ENCODE data around the gene NKX2-4.

DNA sequence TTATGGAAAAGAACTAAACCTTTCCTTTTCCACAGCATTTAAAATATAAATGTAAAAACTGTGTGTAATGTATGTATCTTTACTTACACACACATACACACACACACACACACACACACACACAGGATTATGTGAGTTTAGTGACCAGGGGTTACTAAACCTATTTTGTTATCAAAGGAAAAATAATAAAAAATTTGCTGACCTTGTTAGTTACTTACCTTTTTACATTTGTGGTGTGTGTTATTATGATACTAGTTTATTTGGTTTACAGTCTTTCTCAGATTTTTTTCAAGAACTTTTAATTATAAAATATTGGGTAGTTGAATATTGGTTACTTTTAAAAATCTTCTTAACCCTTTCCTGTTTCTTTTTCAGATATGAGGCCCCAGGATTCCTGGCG, 15.7 kb downstream of the NKX2-4 start:
- TF ChIP-seq, protein P1, sequence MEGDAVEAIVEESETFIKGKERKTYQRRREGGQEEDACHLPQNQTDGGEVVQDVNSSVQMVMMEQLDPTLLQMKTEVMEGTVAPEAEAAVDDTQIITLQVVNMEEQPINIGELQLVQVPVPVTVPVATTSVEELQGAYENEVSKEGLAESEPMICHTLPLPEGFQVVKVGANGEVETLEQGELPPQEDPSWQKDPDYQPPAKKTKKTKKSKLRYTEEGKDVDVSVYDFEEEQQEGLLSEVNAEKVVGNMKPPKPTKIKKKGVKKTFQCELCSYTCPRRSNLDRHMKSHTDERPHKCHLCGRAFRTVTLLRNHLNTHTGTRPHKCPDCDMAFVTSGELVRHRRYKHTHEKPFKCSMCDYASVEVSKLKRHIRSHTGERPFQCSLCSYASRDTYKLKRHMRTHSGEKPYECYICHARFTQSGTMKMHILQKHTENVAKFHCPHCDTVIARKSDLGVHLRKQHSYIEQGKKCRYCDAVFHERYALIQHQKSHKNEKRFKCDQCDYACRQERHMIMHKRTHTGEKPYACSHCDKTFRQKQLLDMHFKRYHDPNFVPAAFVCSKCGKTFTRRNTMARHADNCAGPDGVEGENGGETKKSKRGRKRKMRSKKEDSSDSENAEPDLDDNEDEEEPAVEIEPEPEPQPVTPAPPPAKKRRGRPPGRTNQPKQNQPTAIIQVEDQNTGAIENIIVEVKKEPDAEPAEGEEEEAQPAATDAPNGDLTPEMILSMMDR (conservative IDR thresholded peaks at IDR 0.05 in 1 of 2, IDR thresholded peaks at IDR 0.05 in 1 of 2; ENCODE audit: low read depth in 1 of 2, low read length in 2 of 2) = no peak
- no peak for TF ChIP-seq EZH2 (IDR thresholded peaks at IDR 0.05; ENCODE audit: low read length, missing control alignments)
